GM21737 (cell line): ENCODE results near the gene GSC.

Experiments used
- ATAC-seq: cut with Tn5 transposase; IDR thresholded peaks from one replicate; pipeline ENCODE4 v1.9.1; 2021; ENCODE audit warnings: mild to moderate bottlenecking, moderate library complexity; ENCODE audit not compliant: unreplicated experiment

Gene GSC

DNA sequence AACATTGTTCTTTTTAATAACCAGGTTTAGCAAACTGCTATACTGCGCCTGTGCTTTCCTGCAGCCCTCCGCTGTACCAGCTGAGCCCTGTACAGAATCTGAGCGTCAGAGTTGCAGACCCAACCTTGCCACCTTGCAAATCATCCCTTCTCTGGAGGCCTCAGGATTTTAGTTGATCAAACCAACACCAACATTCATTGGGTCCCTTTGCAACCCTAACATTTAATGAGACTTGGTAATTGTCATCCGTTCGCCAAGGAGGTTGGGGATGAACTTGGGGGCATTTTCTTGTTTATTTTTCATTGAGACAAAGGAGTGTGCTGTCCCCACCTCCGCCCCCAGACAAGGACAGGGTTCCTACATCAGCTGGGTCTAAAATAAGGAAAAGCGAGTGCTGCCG is 2.6 kb upstream of the GSC start:
- no peak for ATAC-seq

DNA sequence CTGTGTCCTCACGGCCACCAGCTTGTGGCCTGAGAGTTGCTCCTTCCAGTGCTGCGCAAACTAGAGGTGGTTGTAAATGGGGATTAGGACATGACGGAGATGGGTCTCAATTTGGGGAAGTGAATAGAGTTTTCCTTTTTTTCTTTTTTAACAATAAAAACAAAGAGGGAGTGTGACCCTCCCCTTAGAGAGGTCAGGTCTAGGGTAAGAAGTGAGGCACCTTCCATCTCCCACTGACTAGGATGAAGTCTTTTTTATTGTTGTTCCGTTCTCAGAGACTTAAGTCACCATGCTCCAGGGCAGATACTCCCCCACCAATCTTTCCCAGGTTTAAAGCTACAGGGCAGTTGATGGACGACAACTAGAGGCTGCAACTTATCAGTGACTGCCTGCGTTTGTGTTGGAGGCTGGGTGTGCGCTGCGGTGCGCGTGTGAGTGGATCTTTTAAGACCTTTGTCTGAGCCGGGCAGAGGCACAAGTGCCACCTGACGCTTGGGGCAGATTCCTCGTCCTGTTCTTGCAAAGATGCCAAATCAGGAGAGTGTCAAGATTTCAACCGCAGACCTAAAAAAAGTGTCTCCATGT is 2.1 kb upstream of the GSC start:
- ATAC-seq, result no peak

- ATAC-seq, result no peak
These were observed 1.4 kb upstream of the GSC start for GRCh38 chr14:94771158-94771905.

DNA sequence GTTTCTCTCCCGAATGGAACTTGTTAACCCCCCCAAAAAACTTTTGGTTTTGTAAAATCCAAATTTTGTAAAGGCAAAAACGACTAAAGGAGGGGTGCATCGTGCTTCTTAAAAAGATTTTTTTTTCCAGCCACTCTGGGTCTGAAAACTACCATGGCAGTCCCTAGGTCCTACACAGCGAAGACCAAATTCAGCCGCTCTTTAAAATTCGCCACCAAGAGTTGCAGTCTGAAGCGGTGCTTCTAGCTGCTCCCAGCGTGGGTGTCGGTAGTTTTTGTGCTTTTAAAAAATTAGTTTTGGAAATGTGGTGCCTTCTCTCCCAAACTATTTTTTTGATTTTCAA is 873 bp upstream of the GSC start:
- ATAC-seq, result no peak

GRCh38 chr14:94770251-94770749 is 387 bp upstream of the GSC start:
- ATAC-seq, result no peak

- no peak for ATAC-seq
These were observed 1.2 kb downstream of the GSC start for GRCh38 chr14:94768521-94769390.

DNA sequence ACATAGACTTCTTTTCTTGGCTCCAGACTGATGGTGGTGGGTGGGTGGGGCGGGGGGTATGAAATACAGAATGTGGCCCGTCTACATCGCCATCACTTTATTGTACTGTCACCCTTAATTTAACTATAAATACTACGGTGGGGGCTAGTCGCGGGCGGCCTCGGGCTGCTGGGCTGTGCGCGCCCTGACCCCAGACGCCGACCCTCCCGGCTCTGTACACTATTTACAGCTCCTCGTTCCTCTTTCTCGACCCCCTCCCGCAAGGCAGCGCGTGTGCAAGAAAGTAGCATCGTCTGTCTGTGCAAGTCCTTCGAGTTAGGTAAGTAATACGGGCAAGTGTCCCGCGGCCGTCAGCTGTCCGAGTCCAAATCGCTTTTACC is 1.8 kb downstream of the GSC start:
- no peak for ATAC-seq

- no peak for ATAC-seq
These were observed 2.5 kb downstream of the GSC start for GRCh38 chr14:94767321-94767878.

DNA sequence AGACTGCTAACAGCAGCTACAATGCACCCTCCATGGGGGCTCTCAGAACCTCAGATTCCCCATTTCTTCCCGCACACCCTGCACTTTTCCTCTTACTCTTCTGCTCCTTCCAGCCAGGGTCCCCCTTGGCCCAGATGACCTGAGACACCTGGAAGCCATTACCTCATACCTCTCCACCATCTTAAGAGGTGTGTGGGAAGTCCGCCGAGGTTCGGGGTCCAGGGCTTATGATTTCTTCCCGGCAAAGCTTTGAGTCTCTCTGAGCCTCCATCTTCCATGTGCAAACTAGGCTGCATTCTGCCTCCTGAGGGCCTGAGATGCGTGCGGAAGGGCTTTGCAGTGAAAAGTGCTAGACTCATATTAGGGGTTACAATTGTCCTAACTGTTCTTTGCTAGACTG is 5.3 kb downstream of the GSC start:
- ATAC-seq, result no peak

DNA sequence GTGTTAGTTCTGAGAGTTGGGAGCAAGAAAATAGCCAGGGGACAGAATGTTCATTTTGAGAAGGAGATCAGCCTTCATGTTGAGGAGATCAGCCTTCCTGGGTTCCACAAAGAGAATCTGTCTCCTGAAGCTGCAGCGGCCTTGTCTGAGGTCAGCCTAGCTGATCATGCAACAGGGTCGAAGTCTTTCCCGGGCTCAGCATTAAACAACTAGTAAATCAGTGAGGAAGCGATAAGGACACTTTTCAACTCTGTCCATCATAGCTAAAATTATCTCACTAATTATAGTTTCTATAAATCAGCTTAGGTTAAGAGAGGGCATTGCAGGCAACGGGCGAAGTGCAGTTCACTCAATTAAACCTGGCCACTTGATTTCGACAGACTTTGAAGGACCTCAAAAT is 7.5 kb downstream of the GSC start:
- ATAC-seq, result no peak

DNA sequence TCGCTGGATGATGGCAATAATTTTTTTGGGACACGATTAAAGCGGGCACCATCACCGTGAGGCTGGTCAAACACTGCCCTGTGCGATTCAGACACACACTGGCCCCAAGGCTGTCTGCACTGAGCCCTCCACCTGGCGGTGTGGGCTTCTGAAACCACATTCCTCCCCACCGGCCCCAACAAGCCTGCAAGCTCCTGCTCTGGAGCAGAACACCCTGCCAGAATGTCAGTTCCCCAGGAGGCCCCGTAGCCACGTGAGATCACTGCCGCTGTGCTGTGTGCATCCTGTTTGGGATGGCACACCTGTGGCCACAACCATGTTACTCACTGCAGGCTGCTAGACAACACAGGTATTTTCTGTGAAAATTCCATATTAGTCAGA is 7.9 kb downstream of the GSC start:
- no peak for ATAC-seq

GRCh38 chr14:94761348-94761996 is 8.4 kb downstream of the GSC start:
- no peak for ATAC-seq

GRCh38 chr14:94756310-94756882 is 13.5 kb downstream of the GSC start:
- no peak for ATAC-seq

DNA sequence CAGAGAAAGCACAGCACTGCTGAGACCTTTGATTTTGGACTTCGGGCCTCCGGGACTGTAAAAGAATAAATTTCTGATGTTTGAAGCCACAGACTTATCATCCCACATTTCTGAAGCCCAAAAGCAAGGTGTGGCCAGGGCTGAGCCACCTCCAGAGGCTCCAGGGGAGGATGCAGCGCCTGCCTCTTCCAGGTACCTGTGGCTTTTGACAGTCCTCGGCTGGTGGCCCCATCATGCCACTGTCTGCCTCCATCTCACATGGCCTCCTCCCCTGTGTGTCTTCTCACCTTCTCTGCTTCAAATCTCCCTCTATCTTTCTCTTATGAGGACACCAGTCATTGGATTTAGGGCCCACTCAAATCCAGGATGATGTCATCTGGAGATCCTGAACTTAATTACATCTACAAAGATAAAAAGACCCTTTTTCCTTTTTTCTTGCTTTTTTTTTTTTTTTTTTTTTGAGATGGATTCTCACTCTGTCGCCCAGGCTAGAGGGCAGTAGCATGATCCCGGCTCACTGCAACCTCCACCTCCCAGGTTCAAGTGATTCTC is 15.4 kb downstream of the GSC start:
- ATAC-seq, result no peak

GRCh38 chr14:94752591-94753436 is 17.1 kb downstream of the GSC start:
- no peak for ATAC-seq

- no peak for ATAC-seq
These were observed 18.0 kb downstream of the GSC start for GRCh38 chr14:94751956-94752355.

GRCh38 chr14:94751321-94751720 is 18.6 kb downstream of the GSC start:
- no peak for ATAC-seq

GRCh38 chr14:94750371-94750770 is 19.5 kb downstream of the GSC start:
- ATAC-seq, result no peak

- no peak for ATAC-seq
These were observed 21.1 kb downstream of the GSC start for GRCh38 chr14:94748667-94749347.
